Stimulated activated CD8-positive, alpha-beta memory T cell treated with anti-CD3 and anti-CD28 coated beads, Interleukin-12 subunit alpha, Interleukin-12 subunit beta, amount 100 ng/mL, for 24 hours (primary cell): ENCODE measurements around the gene NFIL3.

Experiments
- DNase-seq: peaks from one replicate; pipeline ENCODE4 v3.0.0-alpha.2; 2020; ENCODE audit errors: extremely low read depth

NFIL3 gene

DNA sequence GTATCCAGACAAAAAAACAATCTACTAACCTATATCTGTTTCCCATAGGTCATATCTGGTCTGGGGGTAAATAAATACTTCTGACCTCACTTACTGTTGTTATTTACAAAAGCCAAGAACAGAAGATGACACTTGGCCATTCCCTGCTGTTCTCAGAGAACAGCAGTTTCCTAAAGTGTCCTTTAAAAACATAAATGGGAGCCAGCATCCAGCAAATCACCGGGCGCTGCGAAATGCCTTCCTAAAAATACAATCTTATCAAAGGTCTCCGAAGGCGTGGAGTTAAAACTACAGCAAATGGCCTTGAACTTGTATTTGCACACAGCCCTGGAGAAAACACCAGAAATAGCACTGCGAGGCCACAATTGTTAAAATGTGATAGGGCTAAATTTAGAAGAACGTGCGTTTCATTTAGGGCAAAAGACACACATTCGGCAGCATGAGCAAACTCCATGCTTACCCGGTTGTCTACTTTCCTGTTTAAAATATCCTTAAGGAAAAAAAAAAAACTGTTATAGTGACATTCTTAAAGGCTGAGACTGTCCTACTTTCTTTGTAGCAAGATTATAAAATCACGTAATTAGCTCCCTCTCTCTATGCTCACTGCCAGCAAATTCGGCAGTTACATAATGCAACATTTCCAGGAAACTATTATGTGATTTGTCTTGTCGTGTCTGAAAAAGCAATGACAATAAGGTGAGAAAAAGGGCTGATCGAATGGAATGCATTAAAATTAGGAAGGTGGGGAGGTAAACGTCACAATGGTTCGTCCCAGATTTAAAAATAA is 1.5 kb downstream of the NFIL3 start:
- no peak for DNase-seq

DNA sequence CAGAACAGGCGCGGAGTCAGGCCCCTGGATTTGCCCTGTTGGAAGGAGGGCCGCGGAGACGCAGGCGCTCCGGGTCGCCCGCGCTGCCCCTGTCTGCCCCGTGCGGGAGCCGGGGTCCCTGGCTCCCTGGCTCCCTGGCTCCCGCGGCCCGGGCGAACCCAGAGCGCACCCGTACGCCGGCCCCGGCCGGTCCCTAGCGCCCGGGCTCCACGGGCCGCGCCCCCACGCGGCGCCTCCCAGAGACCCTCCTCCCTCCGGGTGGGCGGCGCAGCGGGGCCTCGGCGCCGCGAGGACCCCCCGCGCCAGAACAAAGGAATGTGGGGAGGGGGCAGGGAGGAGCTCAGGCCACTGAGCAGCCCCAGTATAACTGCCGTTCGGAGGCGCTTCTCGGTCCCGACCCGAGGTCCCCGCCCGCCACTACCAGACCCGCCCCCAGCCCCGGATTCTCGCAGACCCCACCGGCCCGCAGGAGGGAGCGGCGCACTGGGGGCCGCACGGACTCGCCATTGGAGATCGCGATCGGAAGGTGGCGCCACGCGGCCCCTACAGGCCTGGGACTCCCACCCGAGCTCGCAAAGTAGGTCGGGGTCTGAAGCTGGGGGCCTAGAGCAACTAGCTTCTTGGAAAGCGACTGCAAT is 2.4 kb downstream of the NFIL3 start:
- no peak for DNase-seq

- no peak for DNase-seq
Observed at GRCh38 chr9:91420501-91421127, 3.0 kb downstream of the NFIL3 start.

- no peak for DNase-seq
Observed at GRCh38 chr9:91419222-91420191, 4.1 kb downstream of the NFIL3 start.

DNA sequence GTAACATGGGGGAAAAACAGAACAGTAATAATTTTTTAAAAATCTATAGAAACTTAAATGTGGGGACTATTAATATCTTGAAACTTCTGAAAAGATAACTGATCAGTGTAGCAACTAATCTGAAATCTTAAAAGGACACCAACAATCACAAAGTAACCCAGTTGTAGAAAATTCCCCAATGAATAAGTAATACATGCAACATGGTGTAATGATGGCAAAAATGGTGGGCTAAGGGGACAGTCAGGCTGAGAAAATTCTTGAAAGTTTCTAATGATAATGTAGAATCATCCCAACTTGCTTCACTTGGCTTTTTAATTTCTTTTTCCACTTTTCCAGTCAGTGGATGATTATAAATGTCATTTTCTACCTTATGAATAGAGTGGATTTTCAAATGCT is 5.4 kb downstream of the NFIL3 start:
- DNase-seq, result no peak

DNA sequence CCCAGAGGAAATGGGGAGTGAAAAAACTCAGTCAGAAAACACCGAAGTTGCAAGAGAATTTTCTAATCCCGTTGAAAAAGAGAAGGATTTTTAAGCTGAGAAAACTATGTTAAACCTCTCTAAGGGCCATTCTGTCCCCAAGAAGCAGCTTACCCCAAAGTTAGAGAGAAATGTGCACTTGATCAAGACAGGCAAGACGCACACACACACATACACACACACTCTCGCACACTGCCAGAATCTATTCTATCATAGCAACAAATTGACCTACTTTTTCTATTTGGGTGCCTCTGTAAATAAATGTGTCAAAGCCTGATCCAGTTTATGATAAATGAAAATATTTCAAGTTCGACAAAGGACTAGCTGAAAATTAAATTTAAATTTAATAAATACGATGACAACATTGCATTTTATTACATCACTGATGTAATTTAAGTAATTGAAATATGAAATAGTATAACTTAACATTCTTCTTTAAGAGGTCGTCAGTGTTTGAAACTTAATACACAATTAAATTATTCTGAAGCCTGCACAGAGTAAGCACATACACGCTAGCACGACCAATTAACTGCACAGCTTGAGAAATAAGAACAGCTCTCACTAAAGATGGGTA is 5.9 kb downstream of the NFIL3 start:
- DNase-seq, result no peak

DNA sequence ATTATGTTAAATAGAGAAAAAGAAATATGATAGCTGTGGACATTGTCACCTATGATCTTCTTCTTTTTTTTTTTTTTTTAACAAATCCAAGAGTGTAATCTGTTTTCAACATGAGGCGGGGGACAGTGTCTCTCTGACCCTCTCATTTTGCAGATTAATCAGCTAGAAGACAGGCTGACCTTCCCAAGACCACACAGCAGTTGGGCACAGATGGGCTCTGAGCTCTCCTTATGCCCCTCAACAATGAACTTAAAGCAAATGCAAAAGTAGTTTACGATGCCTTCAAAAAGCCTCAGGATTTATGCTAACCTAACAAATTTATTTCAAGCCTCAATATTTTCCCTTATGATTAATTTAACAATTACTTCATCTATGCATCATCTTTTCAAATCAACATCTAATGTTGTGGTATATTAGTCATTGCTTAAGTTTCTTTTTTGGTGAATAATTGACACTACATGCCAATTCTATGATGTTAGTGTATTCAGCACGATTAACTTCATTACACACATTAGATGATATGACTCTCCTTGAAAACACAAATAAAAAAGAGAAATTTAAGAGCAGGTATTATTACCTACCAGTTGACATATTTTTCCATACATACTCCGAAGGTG is 7.4 kb downstream of the NFIL3 start:
- no peak for DNase-seq

GRCh38 chr9:91415290-91415689 is 8.3 kb downstream of the NFIL3 start:
- no peak for DNase-seq

DNA sequence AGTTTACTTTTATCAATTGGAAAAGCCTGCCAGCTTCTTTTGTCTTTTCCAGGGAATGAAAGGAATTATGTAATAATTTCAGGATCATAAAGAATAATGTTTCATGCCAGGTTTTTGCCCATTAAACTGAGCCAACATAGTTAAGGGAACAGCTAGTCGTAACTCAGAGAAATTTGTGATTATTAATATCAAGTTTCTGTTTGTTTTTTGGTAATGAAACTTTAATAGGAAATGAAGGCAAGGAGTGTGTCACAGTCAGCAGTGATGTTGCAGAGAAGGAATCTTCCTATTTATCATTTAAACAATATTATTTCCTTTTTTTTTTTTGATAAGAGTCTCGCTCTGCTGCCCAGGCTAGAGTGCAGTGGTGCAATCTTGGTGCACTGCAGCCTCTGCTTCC is 10.7 kb downstream of the NFIL3 start:
- no peak for DNase-seq

- no peak for DNase-seq
Observed at GRCh38 chr9:91411096-91411771, 12.4 kb downstream of the NFIL3 start.

- no peak for DNase-seq
Observed at GRCh38 chr9:91410161-91410560, 13.5 kb downstream of the NFIL3 start.

- no peak for DNase-seq
Observed at GRCh38 chr9:91408475-91408874, 15.2 kb downstream of the NFIL3 start.

DNA sequence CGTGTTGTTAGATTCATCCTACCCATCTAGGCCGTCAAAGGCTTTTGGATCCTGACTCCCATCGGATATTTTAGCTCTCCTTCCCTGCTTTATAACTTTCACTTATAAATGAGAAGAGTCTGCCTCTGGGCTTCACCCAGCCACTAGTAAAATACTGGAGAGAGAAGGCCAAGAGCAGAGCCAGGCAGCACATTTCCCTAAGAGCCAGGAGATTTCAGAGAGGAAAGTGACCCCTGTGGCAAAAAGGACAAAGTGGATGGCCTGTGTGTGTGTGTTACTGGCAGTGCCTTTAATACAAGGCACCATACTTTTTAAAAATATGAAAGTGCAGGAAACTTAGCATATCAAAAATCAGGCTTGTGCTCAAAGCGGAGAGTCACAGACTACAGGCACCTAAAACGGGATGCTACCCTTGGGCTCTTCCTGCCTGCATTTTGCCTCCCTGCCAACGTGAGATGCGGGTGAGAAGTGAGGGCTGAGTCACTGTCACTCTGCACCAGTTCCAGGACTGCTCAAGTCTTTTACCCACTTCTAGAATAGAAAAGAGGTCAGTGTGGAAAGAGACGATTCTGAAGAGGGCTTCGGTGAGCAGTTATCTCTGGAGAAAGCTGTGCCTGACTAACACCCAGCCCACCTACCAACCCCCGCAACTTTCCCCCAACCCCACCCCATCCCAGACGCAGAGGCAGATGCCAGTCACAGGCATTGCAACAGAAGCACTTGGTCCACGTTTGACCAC is 15.9 kb downstream of the NFIL3 start:
- DNase-seq, result no peak

DNA sequence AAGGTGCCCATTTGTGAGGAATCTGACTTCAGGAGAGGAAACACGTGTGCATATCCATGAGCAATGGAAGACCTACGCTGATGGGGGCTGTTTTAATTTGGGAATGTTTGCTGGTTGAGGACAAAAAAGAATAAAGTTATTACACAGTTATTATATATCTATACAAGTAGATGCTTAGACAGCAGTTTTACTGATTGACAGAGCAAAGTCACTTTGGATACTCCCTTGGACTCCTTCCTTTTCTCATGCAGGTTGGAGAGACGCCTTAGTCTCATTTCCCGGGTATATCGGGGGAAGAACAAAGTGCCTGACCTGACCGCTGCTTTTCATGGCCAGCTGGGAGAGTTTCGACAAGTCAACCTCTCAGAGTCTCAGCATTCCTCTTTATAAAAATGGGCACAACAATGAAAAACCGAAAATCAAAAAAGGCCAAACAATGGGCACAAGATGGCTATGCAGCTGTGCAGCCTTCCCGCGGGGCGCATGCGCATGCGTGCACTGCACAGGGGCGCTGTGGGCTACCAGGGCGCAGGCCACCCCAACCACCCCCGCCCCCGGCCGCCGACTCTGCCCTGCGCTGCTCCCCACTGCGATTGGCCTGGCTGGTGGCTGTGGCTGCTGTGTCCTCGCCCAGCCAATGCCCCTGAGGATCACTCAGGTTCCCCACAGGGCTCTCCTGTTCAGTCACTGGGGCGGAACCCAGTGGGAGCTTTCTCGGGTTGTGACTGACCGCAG is 18.1 kb downstream of the NFIL3 start:
- no peak for DNase-seq

DNA sequence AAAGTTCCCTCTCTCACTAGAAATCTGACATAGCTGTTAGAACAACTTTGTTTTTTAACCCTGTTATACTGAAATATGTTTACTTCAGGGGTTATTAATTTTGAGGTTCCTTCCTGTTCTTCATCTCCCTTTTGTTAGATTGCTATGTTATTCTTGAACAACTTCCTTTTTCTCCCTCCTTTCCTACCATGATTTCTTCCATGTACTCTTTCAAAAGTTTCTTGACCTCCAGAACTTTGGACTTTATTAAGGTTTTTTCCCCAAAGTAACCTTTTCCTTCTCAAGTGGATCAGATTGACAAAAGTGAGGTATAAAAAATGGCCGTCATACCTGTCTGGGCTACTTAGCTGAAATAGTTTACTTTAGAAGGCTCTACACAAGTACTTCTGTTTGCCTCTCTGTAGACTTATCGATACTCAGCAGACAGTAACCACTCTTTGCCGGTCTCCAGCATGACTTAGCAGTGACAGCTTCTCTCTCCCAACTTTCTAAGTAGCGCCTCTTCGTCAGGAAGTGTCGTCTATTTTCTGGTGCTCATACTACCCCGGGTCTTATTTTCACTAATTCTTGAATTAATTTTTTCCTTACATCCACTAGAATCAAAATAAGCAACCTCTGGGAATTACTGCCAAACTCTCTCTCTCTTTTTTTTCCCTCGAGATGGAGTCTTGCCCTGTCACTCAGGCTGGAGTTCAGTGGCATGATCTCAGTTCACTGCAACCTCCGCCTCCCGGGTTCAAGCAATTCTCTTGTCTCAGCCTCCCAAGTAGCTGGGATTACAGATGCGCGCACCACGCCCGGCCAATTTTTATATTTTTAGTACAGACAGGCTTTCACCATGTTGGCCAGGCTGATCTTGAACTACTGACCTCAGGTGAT is 19.7 kb downstream of the NFIL3 start:
- DNase-seq, result no peak

- DNase-seq, result no peak
Observed at GRCh38 chr9:91398926-91399325, 24.7 kb downstream of the NFIL3 start.

GRCh38 chr9:91395553-91396471 is 27.8 kb downstream of the NFIL3 start:
- DNase-seq, result no peak
